GM23338 (cell line): ENCODE measurements around the gene IGFBP7. TPM values are rescaled to one million over a fixed set of nuclear protein-coding genes. Genes with fewer than 3 reads are reported as not detected.

Experiments
- ATAC-seq: fragments of 200-7000 bp; cut with Tn5 transposase; 3 replicates; pipeline ENCODE4 v1.9.1; 2020
- DNase-seq: peaks from one replicate; pipeline ENCODE4 v3.0.0-alpha.2; 2015; ENCODE audit warnings: low spot score
- H2AFZ ChIP-seq: fragments of 200-600 bp; sonication (generic); 2 replicates; pipeline ENCODE4 v1.8.0; 2016; ENCODE audit warnings: antibody characterized with exemption, mild to moderate bottlenecking, moderate library complexity
- H3F3A ChIP-seq: fragments of 200-600 bp; sonication (generic); replicated peaks from 2 replicates; pipeline ENCODE4 v1.8.0; 2017; ENCODE audit warnings: antibody characterized with exemption, mixed run types, low read depth
- H3K27ac ChIP-seq: fragments of 200-600 bp; sonication (generic); 2 replicates; pipeline ENCODE4 v1.6.1; 2016; ENCODE audit warnings: low read depth
- H3K27me3 ChIP-seq: fragments of 200-600 bp; sonication (generic); 2 replicates; pipeline ENCODE4 v1.8.0; 2016; ENCODE audit warnings: mild to moderate bottlenecking, mixed run types, moderate library complexity; ENCODE audit not compliant: insufficient read depth
- H3K36me3 ChIP-seq: fragments of 200-600 bp; sonication (generic); 2 replicates; pipeline ENCODE4 v1.8.0; 2016; ENCODE audit warnings: mild to moderate bottlenecking; ENCODE audit not compliant: insufficient read depth
- H3K4me1 ChIP-seq: fragments of 200-600 bp; sonication (generic); 2 replicates; pipeline ENCODE4 v1.8.0; 2016; ENCODE audit warnings: mild to moderate bottlenecking, moderate library complexity; ENCODE audit not compliant: insufficient read depth
- H3K4me2 ChIP-seq: fragments of 200-600 bp; sonication (generic); 2 replicates; pipeline ENCODE4 v1.7.1; 2017; ENCODE audit warnings: mixed run types
- H3K4me3 ChIP-seq: fragments of 200-600 bp; sonication (generic); 2 replicates; pipeline ENCODE4 v1.6.1; 2016; ENCODE audit warnings: mixed run types
- H3K79me2 ChIP-seq: fragments of 200-600 bp; sonication (generic); replicated peaks from 2 replicates; pipeline ENCODE4 v1.8.0; 2017; ENCODE audit warnings: mild to moderate bottlenecking; ENCODE audit not compliant: insufficient read depth
- H3K9me2 ChIP-seq: fragments of 200-600 bp; sonication (generic); 2 replicates; pipeline ENCODE4 v1.8.0; 2017; ENCODE audit not compliant: insufficient read depth
- H4K20me1 ChIP-seq: fragments of 200-600 bp; sonication (generic); replicated peaks from 2 replicates; pipeline ENCODE4 v1.8.0; 2017; ENCODE audit warnings: mild to moderate bottlenecking; ENCODE audit not compliant: insufficient read depth
- H3K27ac Mint-ChIP-seq: 2 replicates; pipeline ENCODE4 v1.8.0; 2020; ENCODE audit warnings: inconsistent platforms, mild to moderate bottlenecking, moderate library complexity, mixed read lengths
- H3K27me3 Mint-ChIP-seq: 3 replicates; pipeline ENCODE4 v1.8.0; 2022; ENCODE audit warnings: low read depth, mild to moderate bottlenecking, moderate library complexity, mixed read lengths, inconsistent platforms; ENCODE audit not compliant: insufficient read depth, poor library complexity
- H3K36me3 Mint-ChIP-seq: 3 replicates; pipeline ENCODE4 v1.8.0; 2021; ENCODE audit warnings: low read depth, mild to moderate bottlenecking, inconsistent platforms, moderate library complexity, mixed read lengths
- H3K4me1 Mint-ChIP-seq: 3 replicates; pipeline ENCODE4 v1.8.0; 2020; ENCODE audit warnings: mild to moderate bottlenecking, inconsistent platforms, mixed read lengths
- H3K4me3 Mint-ChIP-seq: 3 replicates; pipeline ENCODE4 v1.8.0; 2021; ENCODE audit warnings: moderate library complexity, mild to moderate bottlenecking, inconsistent platforms, mixed read lengths
- H3K9me3 Mint-ChIP-seq: 3 replicates; pipeline ENCODE4 v1.8.0; 2020; ENCODE audit warnings: moderate library complexity, mild to moderate bottlenecking, inconsistent platforms, mixed read lengths
- CREB1 ChIP-seq: fragments of 250-450 bp; sonication (Bioruptor Pico); IDR thresholded peaks from 2 replicates; pipeline ENCODE4 v1.5.0; 2020; ENCODE audit warnings: low read depth, mild to moderate bottlenecking, moderate library complexity
- CTCF ChIP-seq, 2 experiments: fragments of 200-600 bp in 1 of 2; sonication (generic) in 1 of 2; conservative IDR thresholded peaks; 2 replicates each; pipeline versions ENCODE4 v1.5.1 to v1.6.1; 2016 to 2017; ENCODE audit warnings: antibody characterized with exemption in 2 of 2, low read depth in 2 of 2, mild to moderate bottlenecking in 2 of 2, moderate library complexity in 1 of 2
- EZH2 ChIP-seq: fragments of 200-600 bp; sonication (generic); IDR thresholded peaks from one replicate; pipeline ENCODE4 v1.8.0; 2017; ENCODE audit warnings: antibody characterized with exemption, mild to moderate bottlenecking, low read depth; ENCODE audit not compliant: unreplicated experiment
- EZH2phosphoT487 ChIP-seq: fragments of 200-600 bp; sonication (generic); IDR thresholded peaks from one replicate; pipeline ENCODE4 v1.8.1; 2018; ENCODE audit warnings: antibody characterized with exemption; ENCODE audit not compliant: unreplicated experiment
- JUNB ChIP-seq: IDR thresholded peaks from one replicate; pipeline ENCODE4 v1.6.1; 2016; ENCODE audit warnings: antibody characterized with exemption; ENCODE audit not compliant: unreplicated experiment
- POLR2AphosphoS5 ChIP-seq: IDR thresholded peaks from 2 replicates; pipeline ENCODE4 v1.6.1; 2016; ENCODE audit warnings: antibody characterized with exemption, low read depth
- REST ChIP-seq: IDR thresholded peaks from one replicate; pipeline ENCODE4 v1.6.1; 2018; ENCODE audit warnings: antibody characterized with exemption; ENCODE audit not compliant: unreplicated experiment
- STAT1 ChIP-seq: IDR thresholded peaks from one replicate; pipeline ENCODE4 v1.6.1; 2016; ENCODE audit warnings: antibody characterized with exemption; ENCODE audit not compliant: unreplicated experiment
- ZNF114 ChIP-seq: fragments of 250-450 bp; sonication (Bioruptor Pico); IDR thresholded peaks from 2 replicates; pipeline ENCODE4 v1.5.0; 2020; ENCODE audit warnings: mild to moderate bottlenecking, moderate library complexity
- ZNF331 ChIP-seq: fragments of 250-450 bp; sonication (Bioruptor Pico); IDR thresholded peaks from 2 replicates; pipeline ENCODE4 v1.5.0; 2020; ENCODE audit warnings: low read depth, mild to moderate bottlenecking, moderate library complexity
- ZNF462 ChIP-seq: fragments of 250-450 bp; sonication (Bioruptor Pico); IDR thresholded peaks from 2 replicates; pipeline ENCODE4 v1.5.0; 2020; ENCODE audit warnings: mild to moderate bottlenecking, moderate library complexity
- polyA plus RNA-seq: library from polyadenylated mRNA; unstranded; fragments of >200 nt; fragmentation: Nextera tagmentation; extraction: Ambion mirVana; gene quantifications from 2 replicates; pipeline ENCODE4 v1.2.1, GENCODE V29; 2016
- total RNA-seq: library from RNA; depleted of rRNA; stranded (reverse); fragments of >200 nt; shearing (Covaris generic); gene quantifications from 2 replicates; pipeline ENCODE4 v1.2.3, GENCODE V29; 2014

Gene IGFBP7
- total and polyA plus RNA-seq, 2 experiments from 2014 or later = 0.49 to 7.9 TPM

- no peak for ATAC-seq
Measured at GRCh38 chr4:57098941-57099340, 11.2 kb downstream of the IGFBP7 start.

More at GRCh38 chr4:57098941-57099340, 11.2 kb downstream of the IGFBP7 start:
- Histone ChIP-seq H3K9me2 (no peaks in the 10 kb centered on the region), H2AFZ (no peak overlapping the region), H3K79me2 (no peaks in the 10 kb centered on the region), H3K4me1 (peaks cover 21% of the 10 kb centered on the region), H3K4me2 (no peak overlapping the region), H3F3A (no peaks in the 10 kb centered on the region), H4K20me1 (no peaks in the 10 kb centered on the region), H3K36me3 (no peaks in the 10 kb centered on the region), H3K27ac (no peak overlapping the region), H3K27me3 (no peaks in the 10 kb centered on the region), H3K4me3 (no peak overlapping the region)
- TF ChIP-seq EZH2 (no peak), STAT1 (no peak), POLR2AphosphoS5 (no peak), CTCF (conservative IDR thresholded peaks at IDR 0.05; ENCODE audit: low read depth in 2 of 2) (no peak), ZNF114 (CRISPR knock-in tag) (no peak), JUNB (no peak), ZNF331 (no peak), EZH2phosphoT487 (no peak), CREB1 (CRISPR knock-in tag) (no peak), ZNF462 (CRISPR knock-in tag) (no peak), REST (no peak)
- DNase-seq = no peak
- Mint-ChIP-seq H3K27ac (no peak overlapping the region), H3K4me1 (peaks cover 14% of the 10 kb centered on the region), H3K9me3 (no peaks in the 10 kb centered on the region; the same call in 2 of the 3 replicates), H3K36me3 (no peaks in the 10 kb centered on the region), H3K27me3 (no peaks in the 10 kb centered on the region), H3K4me3 (no peak overlapping the region)
